ENCODE results near the gene CCDC167.

CCDC167 gene

DNA sequence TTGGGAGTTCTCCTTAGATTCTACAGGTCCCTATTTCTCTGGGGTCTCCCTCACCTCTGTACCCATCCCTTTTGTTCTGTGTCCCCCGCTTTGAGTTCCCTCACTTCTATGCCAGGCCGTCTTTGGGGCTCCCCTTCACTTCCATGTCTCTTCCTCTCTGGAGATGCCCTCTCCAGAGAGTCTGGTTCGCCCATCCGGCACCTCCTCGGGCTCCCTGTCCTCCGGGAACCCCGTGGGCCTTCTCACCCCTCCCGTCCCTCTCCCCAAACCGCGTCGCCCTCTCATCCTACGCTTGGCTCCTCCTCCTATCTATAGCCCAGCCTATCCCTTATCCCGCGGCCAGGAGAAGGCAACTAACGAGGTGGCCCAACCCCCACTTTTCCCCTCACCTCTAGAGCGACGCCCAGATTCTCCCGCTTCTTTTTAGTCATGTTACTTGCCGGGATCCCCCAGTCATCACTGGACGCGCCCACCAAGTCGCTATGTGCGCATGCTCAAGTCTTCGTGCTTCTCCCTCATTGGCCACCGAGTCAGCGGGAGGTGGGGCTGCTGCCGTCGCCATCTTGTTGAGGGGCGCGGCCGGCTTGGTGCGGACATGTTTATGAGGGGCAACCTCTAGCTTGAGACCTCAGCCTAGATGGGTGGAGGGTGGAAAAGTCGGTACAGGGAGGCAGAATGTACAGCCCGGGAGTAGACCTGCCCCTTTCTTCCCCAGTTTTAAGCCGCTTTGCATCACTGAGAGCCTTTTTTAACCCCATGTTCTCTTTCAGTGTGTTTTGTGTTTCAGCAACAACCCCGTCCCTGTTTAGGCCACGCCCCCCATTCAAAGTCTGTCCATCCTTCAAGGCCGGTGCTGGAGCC, at the start of gene CCDC167:
Gene CCDC167, minus strand, starts transcription at position 461 of the 861 bp plus-strand sequence. Its CDS starts 30 bp downstream, at position 431.
- peak; percentile 100 for DNase-seq

- DNase-seq: no peak
These were observed 49.5 kb upstream of the CCDC167 start for GRCh38 chr6:37549154-37549553.

DNA sequence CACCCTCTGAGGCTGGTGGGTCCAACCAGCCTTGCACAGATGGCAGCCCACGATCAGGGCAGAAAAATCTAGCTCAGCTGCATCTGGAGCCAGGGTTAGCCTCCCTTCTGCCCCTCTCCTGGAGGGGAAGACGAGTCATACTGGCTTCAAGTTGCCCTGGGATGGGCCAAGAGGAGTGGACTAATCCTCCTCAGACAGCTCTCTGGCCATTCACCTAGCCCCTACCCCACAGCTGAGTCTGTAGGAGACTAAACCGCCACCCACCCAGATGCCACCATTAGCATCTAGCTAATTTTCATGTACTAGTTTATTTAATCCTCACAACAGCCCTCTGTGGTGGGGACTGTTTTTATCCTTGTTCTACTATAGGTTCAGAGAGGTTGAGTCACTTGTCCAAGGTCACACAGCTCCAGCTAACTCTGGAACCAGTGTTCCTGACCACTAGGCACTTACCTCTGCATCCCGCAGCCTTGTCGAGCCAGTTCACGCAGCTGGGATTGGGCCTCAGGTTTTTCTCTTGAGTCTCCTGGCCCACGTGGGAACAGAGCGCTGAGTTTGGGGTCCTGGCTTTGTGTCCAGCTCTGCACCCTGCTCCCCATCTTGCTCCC, 48.5 kb upstream of the CCDC167 start:
- DNase-seq: no peak

GRCh38 chr6:37547564-37548061, 47.9 kb upstream of the CCDC167 start:
- DNase-seq: peak; percentile 43

DNA sequence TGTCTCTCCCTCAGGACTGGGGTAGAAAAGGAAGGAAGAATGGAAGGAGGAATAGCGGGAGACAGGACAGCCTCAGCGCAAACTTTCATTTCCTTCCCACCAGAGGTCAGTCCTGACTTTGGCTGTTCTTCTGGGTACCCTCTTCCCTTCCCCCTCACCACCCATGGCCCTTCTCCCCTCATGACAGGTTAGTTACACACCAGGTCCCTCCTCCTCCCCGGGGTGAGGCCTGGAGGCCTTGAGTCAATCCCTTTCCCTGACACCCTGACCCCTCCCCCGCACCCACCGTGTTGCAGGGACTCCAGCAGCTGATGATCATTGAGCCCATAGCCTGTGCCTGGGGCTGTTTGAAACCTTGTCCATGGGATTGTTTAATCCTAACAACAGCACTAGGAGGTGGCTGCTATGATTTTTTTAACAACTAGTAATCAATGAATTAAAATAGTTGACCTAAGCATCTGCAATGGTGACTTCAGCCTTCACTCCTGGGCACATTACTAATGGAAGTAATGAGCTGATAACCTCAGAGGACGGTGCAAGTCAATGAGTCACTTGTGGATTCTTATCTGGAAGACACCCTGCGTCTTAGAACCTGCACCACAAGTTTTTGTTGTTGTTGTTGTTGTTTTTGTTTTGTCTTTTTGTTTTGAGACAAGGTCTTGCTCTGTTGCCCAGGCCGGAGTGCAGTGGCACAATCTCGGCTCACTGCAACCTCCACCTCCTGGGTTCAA, 46.6 kb upstream of the CCDC167 start:
- DNase-seq: no peak

- no peak for DNase-seq
These were observed 44.8 kb upstream of the CCDC167 start for GRCh38 chr6:37544530-37544929.

- no peak for DNase-seq
These were observed 43.7 kb upstream of the CCDC167 start for GRCh38 chr6:37543361-37543760.

DNA sequence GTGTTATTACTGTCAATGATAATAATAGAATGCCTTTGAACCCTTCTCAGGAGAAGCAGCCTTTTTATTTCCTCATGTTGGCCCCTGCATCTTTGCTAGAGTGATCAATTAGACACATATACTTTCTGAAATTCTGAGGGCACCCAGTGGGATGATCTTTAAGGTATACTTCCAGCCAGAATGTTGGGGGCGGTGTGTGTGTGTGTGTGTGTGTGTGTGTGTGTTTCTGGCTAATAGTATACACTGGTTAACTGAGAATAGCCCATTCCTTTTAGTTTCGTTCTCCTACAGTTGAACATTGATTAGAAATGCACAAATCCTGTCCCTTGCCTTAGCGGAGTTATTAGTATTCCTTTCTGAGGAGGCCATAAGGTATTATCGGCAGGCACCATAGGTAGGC, 41.7 kb upstream of the CCDC167 start:
- no peak for DNase-seq

DNA sequence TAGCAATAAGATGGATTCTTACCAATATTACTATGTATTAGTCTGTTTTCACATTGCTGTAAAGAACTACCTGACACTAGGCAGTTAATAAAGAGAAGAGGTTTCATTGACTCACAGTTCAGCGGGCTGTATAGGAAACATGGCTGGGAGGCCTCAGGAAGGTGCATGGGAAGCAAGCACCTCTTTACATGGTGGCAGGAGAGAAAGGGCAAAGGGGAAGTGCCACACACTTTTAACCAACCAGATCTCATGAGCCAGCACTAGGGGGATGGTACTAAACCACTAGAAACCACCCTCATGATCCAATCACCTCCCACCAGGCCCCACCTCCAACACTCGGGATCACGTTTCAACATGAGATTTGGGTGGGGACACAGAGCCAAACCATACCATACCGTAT, 40.7 kb upstream of the CCDC167 start:
- no peak for DNase-seq

DNA sequence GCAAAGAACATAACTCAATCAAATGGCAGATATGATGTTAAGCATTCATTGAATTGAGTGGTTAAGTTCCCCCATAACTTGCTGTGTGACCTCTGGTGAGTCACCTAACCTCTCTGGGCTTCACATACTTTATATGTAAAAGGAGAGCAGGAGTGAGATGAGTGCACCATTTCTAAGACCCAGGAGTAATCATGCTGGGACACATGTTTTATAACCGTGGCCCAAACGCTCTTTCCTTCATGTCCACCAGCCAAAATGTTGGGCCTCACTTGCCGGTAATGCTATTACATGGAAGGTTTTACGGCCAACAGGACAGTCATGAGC, 40.3 kb upstream of the CCDC167 start:
- DNase-seq: no peak

GRCh38 chr6:37539171-37540028, 39.7 kb upstream of the CCDC167 start:
- DNase-seq: no peak

DNA sequence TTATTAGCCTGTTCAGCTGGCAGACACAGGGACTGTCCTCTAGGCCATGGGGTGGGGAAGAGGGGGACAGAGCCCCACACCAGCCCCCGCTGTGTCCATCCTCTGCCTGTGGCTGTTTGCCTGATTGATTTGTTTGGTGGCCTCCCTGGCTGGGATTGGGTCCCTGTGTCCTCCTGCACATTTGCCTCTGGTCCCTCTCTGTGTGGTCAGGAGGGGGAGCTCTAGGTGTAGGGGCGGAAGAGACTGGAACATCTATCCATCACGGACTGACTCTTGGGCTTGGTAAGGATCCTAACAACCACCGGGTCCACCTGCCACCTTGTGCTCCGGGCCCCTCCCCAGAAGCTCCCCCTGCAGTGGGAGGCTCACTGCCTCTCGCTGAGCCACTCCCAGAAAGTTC, 38.4 kb upstream of the CCDC167 start:
- no peak for DNase-seq

DNA sequence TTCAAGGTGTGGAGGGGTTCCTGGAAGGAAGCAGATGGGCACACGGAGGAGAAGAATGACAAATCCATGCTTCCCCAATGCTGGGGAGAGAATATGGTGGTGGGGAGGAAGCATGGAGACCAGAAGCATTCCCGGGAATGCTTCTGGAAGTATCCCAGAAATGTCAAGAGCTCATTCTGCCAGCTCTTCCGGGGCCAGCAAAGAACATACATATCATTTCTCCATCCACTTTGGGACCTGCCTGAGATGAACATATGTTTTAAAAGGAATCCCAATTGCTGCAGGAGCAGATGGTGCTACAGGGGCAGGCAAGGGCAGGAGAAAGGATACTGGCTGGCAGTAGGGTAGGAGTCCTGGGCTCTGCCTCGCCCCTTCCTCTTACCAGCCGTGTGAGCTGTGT, 37.9 kb upstream of the CCDC167 start:
- no peak for DNase-seq

GRCh38 chr6:37536491-37537190, 36.9 kb upstream of the CCDC167 start:
- DNase-seq: peak; percentile 69

DNA sequence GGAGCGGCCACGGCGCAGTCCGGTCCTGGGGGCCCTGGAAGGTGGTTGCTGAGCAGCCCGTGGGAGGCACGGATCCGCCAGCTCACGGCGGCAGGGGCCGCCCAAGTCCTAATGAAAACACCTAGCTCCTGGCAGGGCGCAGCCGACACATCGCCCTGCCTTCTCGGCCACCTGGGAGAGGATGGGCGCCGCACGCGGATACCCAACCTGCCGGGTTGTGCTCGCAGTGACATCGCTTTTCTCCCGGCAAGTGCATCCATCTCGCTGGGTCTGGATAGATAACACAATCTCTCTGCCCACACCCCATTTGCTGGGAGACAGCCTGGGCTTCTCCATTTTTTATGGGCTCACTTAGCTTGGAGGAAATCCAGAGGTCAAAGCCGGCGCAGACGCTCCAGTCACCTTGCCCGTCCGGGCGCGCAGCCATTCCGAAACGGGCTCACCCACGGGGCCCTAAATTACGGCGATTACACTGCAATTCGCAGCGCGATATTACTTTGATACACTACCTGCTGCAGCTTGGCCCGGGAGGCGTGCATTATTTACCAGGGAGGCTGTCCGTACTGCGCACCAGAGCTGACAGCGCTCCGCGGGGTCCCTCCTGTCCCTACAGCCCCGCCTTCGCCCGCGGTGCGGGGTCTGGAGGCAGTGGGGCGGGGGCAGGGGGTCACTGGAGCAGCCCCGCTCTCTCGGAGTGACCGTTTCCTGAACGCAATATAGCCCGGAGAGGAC, 36.2 kb upstream of the CCDC167 start:
- DNase-seq: peak; percentile 64

GRCh38 chr6:37535428-37535758, 35.7 kb upstream of the CCDC167 start:
- DNase-seq: no peak

DNA sequence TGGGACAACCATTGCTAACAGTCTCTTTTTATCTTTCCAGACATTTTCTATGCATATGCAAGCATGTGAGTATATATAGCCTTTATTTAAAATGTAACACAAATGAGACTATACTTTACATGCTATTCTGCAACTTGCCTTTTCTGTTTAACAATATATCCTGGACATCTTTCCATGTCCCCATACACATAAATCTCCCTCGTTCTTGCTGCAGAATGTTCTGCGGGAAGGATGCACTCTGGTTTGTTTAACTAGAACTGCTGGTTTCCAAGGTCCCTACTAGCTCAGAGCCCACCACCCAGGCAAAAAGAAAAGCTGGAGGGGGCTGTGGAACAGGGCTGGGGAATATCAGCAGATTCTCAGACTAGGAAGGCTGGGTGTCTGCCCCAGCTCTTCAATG, 35.2 kb upstream of the CCDC167 start:
- DNase-seq: no peak

GRCh38 chr6:37532122-37532521, 32.4 kb upstream of the CCDC167 start:
- no peak for DNase-seq

DNA sequence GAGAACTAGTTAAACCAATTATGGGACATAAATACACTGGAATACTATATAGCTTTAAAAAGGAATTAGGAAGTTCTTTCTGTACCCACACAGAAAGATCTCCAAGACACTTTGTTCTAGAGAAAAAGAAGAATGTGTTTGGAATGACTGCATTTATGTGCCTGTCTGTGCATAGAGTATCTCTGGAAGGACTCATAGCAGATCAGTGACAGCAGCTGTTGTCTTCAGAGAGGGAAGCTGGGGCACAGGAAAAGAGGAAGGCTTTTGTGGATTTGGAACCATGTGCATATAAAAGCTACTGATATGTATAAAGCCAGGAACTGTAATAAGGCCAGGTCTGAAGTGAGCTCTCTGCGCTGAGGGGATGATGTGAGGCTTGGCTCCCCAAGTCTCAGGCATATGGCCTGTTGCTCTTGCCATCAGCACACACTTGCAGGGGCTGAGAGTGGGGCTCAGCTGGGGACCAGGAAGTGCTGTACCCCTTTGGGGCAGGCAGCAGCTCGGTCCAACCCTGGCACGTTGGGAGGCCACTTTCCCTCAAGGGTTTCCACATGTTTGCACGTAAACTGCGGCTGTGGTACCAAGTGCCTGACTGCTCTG, 31.8 kb upstream of the CCDC167 start:
- DNase-seq: no peak

- no peak for DNase-seq
These were observed 31.3 kb upstream of the CCDC167 start for GRCh38 chr6:37531026-37531425.

DNA sequence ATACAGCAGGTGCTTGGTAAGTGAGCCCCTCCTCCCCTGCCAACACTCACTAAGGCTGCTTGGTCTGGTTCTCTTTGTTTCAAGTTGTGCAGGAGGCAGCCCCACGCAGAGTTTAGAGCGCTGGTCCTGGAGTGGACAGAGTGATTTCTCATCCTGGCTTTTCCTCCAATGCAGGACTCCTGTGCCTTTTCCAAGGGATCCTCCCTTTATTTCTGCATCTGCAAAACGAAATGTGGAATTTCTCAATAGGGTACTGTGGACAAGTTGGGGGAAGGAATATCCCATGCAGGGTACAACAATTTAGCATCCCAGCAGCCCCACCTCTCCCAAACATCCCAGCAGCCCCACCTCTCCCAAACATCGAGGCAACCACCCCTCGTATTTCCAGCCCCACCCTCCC, 30.6 kb upstream of the CCDC167 start:
- DNase-seq: no peak
